ENCODE measurements around the gene TBC1D3. TPM values are rescaled to one million over a fixed set of nuclear protein-coding genes. Genes with fewer than 3 reads are reported as not detected.
"Not testable (repeated sequence)": the region's sequence is repeated elsewhere in the genome, so short reads cannot be mapped to it uniquely, and the experiment has no call there.

The TBC1D3 gene
- total RNA-seq (not detected), polyA plus RNA-seq (1 to 10 TPM in 1 of 3 donors, under 1 TPM in 1, not detected in 1; 0.07 to 1.4 TPM)
- long read RNA-seq, donor 1 = 0 reads
- long read RNA-seq, donor 2 = 0 reads
- long read RNA-seq, donor 3 = 0 reads
- long read RNA-seq, donor 4, partial matches to known transcripts = 0 of 1 reads
- long read RNA-seq, donor 4, other reads (novel, unspliced or antisense) = 1 of 1 reads
- long read RNA-seq, donor 5, partial matches to known transcripts = 3 of 21 reads
- long read RNA-seq, donor 5, other reads (novel, unspliced or antisense) = 18 of 21 reads
- long read RNA-seq, donor 6, partial matches to known transcripts = 0 of 1 reads
- long read RNA-seq, donor 6, other reads (novel, unspliced or antisense) = 1 of 1 reads
- long read RNA-seq, donor 7 = 0 reads
- long read RNA-seq, donor 8 = 0 reads
- long read RNA-seq, donor 9 = 0 reads
- long read RNA-seq, donor 10 = 0 reads

- not testable (repeated sequence) for H3K27me3 ChIP-seq
Observed at GRCh38 chr17:38192455-38192854, at the start of gene TBC1D3. Gene TBC1D3, minus strand, starts transcription at chr17:38192555. Its CDS starts 1,526 bp downstream, at chr17:38191029.

GRCh38 chr17:38232790-38233189, 40.4 kb upstream of the TBC1D3 start:
- no CpG with 5 or more reads among the region's 1 CpG for WGBS, 4 donors
- H3K9me3 ChIP-seq (replicated peaks in 1 of 3); H3K27me3 ChIP-seq; H3K4me3 ChIP-seq; intact Hi-C loops (cut with DNase I); H3K4me1 ChIP-seq (replicated peaks in 1 of 2); H3K36me3 ChIP-seq (replicated peaks in 1 of 2); DNase-seq; H3K27ac ChIP-seq: not testable (repeated sequence)

More at GRCh38 chr17:38192455-38192854, at the start of gene TBC1D3:
- H3K9me3 ChIP-seq (replicated peaks in 1 of 3); H3K27ac ChIP-seq; DNase-seq; intact Hi-C loops (cut with DNase I); H3K4me1 ChIP-seq (replicated peaks in 1 of 2); H3K36me3 ChIP-seq (replicated peaks in 1 of 2); H3K4me3 ChIP-seq: not testable (repeated sequence)
- no CpG with 5 or more reads among the region's 10 CpGs for WGBS, 4 donors

- H3K36me3 ChIP-seq (replicated peaks in 1 of 2); intact Hi-C loops (cut with DNase I): not testable (repeated sequence)
Observed at GRCh38 chr17:38225844-38226495, 33.6 kb upstream of the TBC1D3 start.

GRCh38 chr17:38220867-38221266, 28.5 kb upstream of the TBC1D3 start:
- intact Hi-C loops (cut with DNase I); H3K27me3 ChIP-seq; H3K27ac ChIP-seq; H3K9me3 ChIP-seq (replicated peaks in 1 of 3); H3K4me1 ChIP-seq (replicated peaks in 1 of 2); H3K36me3 ChIP-seq (replicated peaks in 1 of 2); H3K4me3 ChIP-seq; DNase-seq: not testable (repeated sequence)
- no CpG with 5 or more reads among the region's 1 CpG for WGBS, 4 donors

More at GRCh38 chr17:38225844-38226495, 33.6 kb upstream of the TBC1D3 start:
- not testable (repeated sequence) for DNase-seq; H3K27ac ChIP-seq; H3K27me3 ChIP-seq; H3K9me3 ChIP-seq (replicated peaks in 1 of 3); H3K4me1 ChIP-seq (replicated peaks in 1 of 2); H3K4me3 ChIP-seq
- WGBS, 4 donors = no CpG with 5 or more reads among the region's 2 CpGs

- H3K36me3 ChIP-seq (replicated peaks in 1 of 2); H3K27me3 ChIP-seq; H3K9me3 ChIP-seq (replicated peaks in 1 of 3); DNase-seq; intact Hi-C loops (cut with DNase I); H3K27ac ChIP-seq; H3K4me1 ChIP-seq (replicated peaks in 1 of 2); H3K4me3 ChIP-seq: not testable (repeated sequence)
- no CpG with 5 or more reads among the region's 2 CpGs for WGBS, 4 donors
Observed at GRCh38 chr17:38200271-38200670, 7.9 kb upstream of the TBC1D3 start.

- H3K4me1 ChIP-seq (replicated peaks in 1 of 2); H3K27ac ChIP-seq; intact Hi-C loops (cut with DNase I); H3K36me3 ChIP-seq (replicated peaks in 1 of 2); H3K27me3 ChIP-seq; H3K9me3 ChIP-seq (replicated peaks in 1 of 3); H3K4me3 ChIP-seq: not testable (repeated sequence)
- 81 to 95% (median 90%) methylated on average over 8 to 10 of the region's 16 CpGs for WGBS, 4 donors
- DNase-seq = peak in 2 of 7 donors; percentile 1 to 12
Observed at GRCh38 chr17:38134860-38135259, 57.5 kb downstream of the TBC1D3 start.

Small RNA genes within 50 kb of the gene (small RNA-seq; reads per million reads assigned to genes)
- gene RF00019 = 0 reads per million in 2 donors
- gene RNA5SP526 = 0 reads per million in 2 donors

Other genes with a start within 250 kb of the TBC1D3 start
- 10 to 100 TPM in 4 of 9 donors, 1 to 10 TPM in 4, not detected in 1; 4.8 to 27.9 (median 10.9) TPM for gene TBC1D3L, start 203.5 kb downstream of the TBC1D3 start, total RNA-seq
- 100 to 1,000 TPM in 2 of 3 donors, 1 to 10 TPM in 1; 1.7 to 105 (median 101) TPM for gene TBC1D3L, start 203.5 kb downstream of the TBC1D3 start, polyA plus RNA-seq
- gene TBC1D3D, start 188.6 kb downstream of the TBC1D3 start, total RNA-seq = under 1 TPM in 4 of 9 donors, not detected in 5; 0.06 to 0.72 (median 0.57) TPM
- 10 to 100 TPM in 1 of 3 donors, under 1 TPM in 1, not detected in 1; 0.72 to 16.3 TPM for gene TBC1D3D, start 188.6 kb downstream of the TBC1D3 start, polyA plus RNA-seq
- gene TBC1D3C, start 123.9 kb downstream of the TBC1D3 start, total RNA-seq = 1 to 10 TPM in 1 of 9 donors, not detected in 8; 1.4 TPM
- under 1 TPM; 0.07 to 0.88 (median 0.24) TPM for gene TBC1D3C, start 123.9 kb downstream of the TBC1D3 start, polyA plus RNA-seq
- gene TBC1D3E, start 64.6 kb downstream of the TBC1D3 start, total RNA-seq = 1 to 10 TPM in 1 of 9 donors, under 1 TPM in 1, not detected in 7; 0.15 to 1.7 TPM
- under 1 TPM in 1 of 3 donors, not detected in 2; 0.16 TPM for gene TBC1D3E, start 64.6 kb downstream of the TBC1D3 start, polyA plus RNA-seq
- 10 to 100 TPM; 25.4 to 62.8 (median 40.4) TPM for gene MRPL45, start 104.6 kb upstream of the TBC1D3 start, total RNA-seq
- 10 to 100 TPM; 12.7 to 48.5 (median 14.3) TPM for gene MRPL45, start 104.6 kb upstream of the TBC1D3 start, polyA plus RNA-seq
- under 1 TPM in 5 of 9 donors, not detected in 4; under 0.01 to 0.28 (median 0.10) TPM for gene GPR179, start 151.4 kb upstream of the TBC1D3 start, total RNA-seq
- gene GPR179, start 151.4 kb upstream of the TBC1D3 start, polyA plus RNA-seq = under 1 TPM; 0.05 to 0.32 (median 0.07) TPM
- 10 to 100 TPM; 17.2 to 51.3 (median 20.6) TPM for gene SOCS7, start 159.3 kb upstream of the TBC1D3 start, total RNA-seq
- 10 to 100 TPM in 1 of 3 donors, 1 to 10 TPM in 2; 2.7 to 18.4 (median 6.1) TPM for gene SOCS7, start 159.3 kb upstream of the TBC1D3 start, polyA plus RNA-seq
- gene ARHGAP23, start 235.9 kb upstream of the TBC1D3 start, total RNA-seq = 10 to 100 TPM in 8 of 9 donors, 1 to 10 TPM in 1; 4.4 to 71.9 (median 29.2) TPM
- gene ARHGAP23, start 235.9 kb upstream of the TBC1D3 start, polyA plus RNA-seq = 10 to 100 TPM; 15.8 to 26.9 (median 17.8) TPM

Data from adrenal gland (tissue), 19 donors.